Measurements from ENCODE around the gene SKP2.

Gene SKP2

DNA sequence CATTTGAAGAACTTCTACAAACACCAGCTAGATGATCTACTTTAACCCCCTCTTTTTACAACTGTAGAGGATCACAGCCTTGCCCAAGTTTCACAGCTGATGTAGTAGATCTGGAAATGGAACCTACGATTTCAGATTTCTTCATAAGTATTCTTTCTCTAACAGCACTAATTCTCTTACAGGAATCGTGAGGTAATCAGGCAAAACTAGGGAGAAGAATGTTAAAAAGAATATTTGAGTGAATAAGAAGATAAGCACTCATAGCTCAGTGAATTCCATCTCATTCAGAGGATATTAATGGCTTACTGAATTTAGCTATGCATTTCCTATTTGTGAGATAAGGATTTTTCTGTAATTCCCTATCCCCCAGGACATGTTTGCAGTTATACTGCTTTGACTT lies 47.7 kb downstream of the SKP2 start:
- Histone ChIP-seq H3K9ac (ENCODE audit: low read length) (no peak overlapping the region), H3K9me3 (ENCODE audit: control insufficient read depth, insufficient read depth, low read depth, low read length) (no peaks in the 10 kb centered on the region), H3K4me3 (ENCODE audit: low read depth, low read length) (no peak overlapping the region), H3K36me3 (ENCODE audit: control insufficient read depth, insufficient read depth, low read length) (peaks cover 9% of the 10 kb centered on the region; the same call in 1 of the 2 replicates), H3K27ac (ENCODE audit: low read depth, low read length) (no peak overlapping the region), H3K27me3 (ENCODE audit: control insufficient read depth, insufficient read depth, low read length) (no peaks in the 10 kb centered on the region), H3K4me1 (ENCODE audit: control insufficient read depth, insufficient read depth, low read length) (no peaks in the 10 kb centered on the region)

GRCh38 chr5:36200513-36200912 lies 48.6 kb downstream of the SKP2 start:
- H3K27ac ChIP-seq (ENCODE audit: low read depth, low read length), result no peak overlapping the region
- no peaks in the 10 kb centered on the region for H3K4me1 ChIP-seq (ENCODE audit: control insufficient read depth, insufficient read depth, low read length)
- no peak overlapping the region for H3K4me3 ChIP-seq (ENCODE audit: low read depth, low read length)
- no peaks in the 10 kb centered on the region for H3K27me3 ChIP-seq (ENCODE audit: control insufficient read depth, insufficient read depth, low read length)
- H3K9me3 ChIP-seq (ENCODE audit: control insufficient read depth, insufficient read depth, low read depth, low read length), result no peaks in the 10 kb centered on the region
- peaks cover 9% of the 10 kb centered on the region; the same call in 1 of the 2 replicates for H3K36me3 ChIP-seq (ENCODE audit: control insufficient read depth, insufficient read depth, low read length)
- H3K9ac ChIP-seq (ENCODE audit: low read length), result no peak overlapping the region

DNA sequence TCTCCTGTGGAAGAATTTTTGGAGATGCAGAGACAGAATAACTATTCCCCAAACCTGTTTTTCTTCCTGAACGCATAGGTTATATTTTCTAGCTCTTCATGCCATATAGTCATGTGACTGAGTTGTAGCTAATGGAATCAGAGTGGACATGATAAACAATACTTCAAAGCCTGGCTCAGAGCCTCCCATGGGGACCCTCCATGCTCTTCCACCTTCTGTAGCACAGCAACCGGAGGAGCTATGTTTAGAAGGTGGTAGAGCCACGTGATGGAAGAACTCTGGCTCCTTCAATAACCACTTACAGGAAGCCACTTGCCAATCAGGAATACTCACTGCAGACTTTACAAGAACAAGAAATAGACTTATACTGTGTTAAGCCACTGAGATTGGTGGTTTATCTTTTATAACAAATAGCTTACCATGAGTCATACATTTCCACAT lies 50.6 kb downstream of the SKP2 start:
- H3K27ac ChIP-seq (ENCODE audit: low read depth, low read length), result no peak overlapping the region
- H3K9me3 ChIP-seq (ENCODE audit: control insufficient read depth, insufficient read depth, low read depth, low read length), result no peaks in the 10 kb centered on the region
- H3K36me3 ChIP-seq (ENCODE audit: control insufficient read depth, insufficient read depth, low read length), result no peaks in the 10 kb centered on the region; the same call in 1 of the 2 replicates
- H3K27me3 ChIP-seq (ENCODE audit: control insufficient read depth, insufficient read depth, low read length), result no peaks in the 10 kb centered on the region
- H3K4me3 ChIP-seq (ENCODE audit: low read depth, low read length), result no peak overlapping the region
- H3K4me1 ChIP-seq (ENCODE audit: control insufficient read depth, insufficient read depth, low read length), result no peaks in the 10 kb centered on the region
- H3K9ac ChIP-seq (ENCODE audit: low read length), result no peak overlapping the region

DNA sequence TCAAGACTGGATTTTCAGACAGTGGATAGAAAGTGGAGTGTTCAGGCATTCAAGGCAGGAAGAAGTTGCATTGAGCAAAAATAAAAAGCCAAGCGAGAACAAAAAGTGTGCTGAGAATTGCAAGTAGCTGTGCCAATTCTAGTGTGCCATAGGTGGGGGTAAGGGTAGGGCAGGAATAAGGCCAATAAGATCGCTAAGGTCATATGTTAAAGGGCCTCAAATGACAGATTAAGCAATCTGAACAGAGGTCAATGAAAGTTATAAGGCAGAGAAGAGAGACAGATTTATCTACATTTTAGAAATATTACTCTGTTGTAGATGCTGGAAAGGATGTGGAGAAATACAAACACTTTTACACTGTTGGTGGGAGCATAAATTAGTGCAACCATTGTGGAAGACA lies 53.4 kb downstream of the SKP2 start:
- Histone ChIP-seq H3K36me3 (ENCODE audit: control insufficient read depth, insufficient read depth, low read length) (no peaks in the 10 kb centered on the region; the same call in 1 of the 2 replicates), H3K27ac (ENCODE audit: low read depth, low read length) (no peak overlapping the region), H3K4me1 (ENCODE audit: control insufficient read depth, insufficient read depth, low read length) (no peaks in the 10 kb centered on the region), H3K9me3 (ENCODE audit: control insufficient read depth, insufficient read depth, low read depth, low read length) (no peaks in the 10 kb centered on the region), H3K27me3 (ENCODE audit: control insufficient read depth, insufficient read depth, low read length) (no peaks in the 10 kb centered on the region), H3K4me3 (ENCODE audit: low read depth, low read length) (no peak overlapping the region), H3K9ac (ENCODE audit: low read length) (no peak overlapping the region)

- no peaks in the 10 kb centered on the region; the same call in 1 of the 2 replicates for H3K36me3 ChIP-seq (ENCODE audit: control insufficient read depth, insufficient read depth, low read length)
- H3K4me1 ChIP-seq (ENCODE audit: control insufficient read depth, insufficient read depth, low read length), result no peaks in the 10 kb centered on the region
- no peak overlapping the region for H3K27ac ChIP-seq (ENCODE audit: low read depth, low read length)
- no peaks in the 10 kb centered on the region for H3K27me3 ChIP-seq (ENCODE audit: control insufficient read depth, insufficient read depth, low read length)
- H3K4me3 ChIP-seq (ENCODE audit: low read depth, low read length), result no peak overlapping the region
- H3K9me3 ChIP-seq (ENCODE audit: control insufficient read depth, insufficient read depth, low read depth, low read length), result no peaks in the 10 kb centered on the region
- H3K9ac ChIP-seq (ENCODE audit: low read length), result no peak overlapping the region
Observed at GRCh38 chr5:36206913-36207312, 55.0 kb downstream of the SKP2 start.

GRCh38 chr5:36208786-36209185 lies 56.9 kb downstream of the SKP2 start:
- no peak overlapping the region for H3K27ac ChIP-seq (ENCODE audit: low read depth, low read length)
- H3K9me3 ChIP-seq (ENCODE audit: control insufficient read depth, insufficient read depth, low read depth, low read length), result no peaks in the 10 kb centered on the region
- no peak overlapping the region for H3K9ac ChIP-seq (ENCODE audit: low read length)
- H3K4me3 ChIP-seq (ENCODE audit: low read depth, low read length), result no peak overlapping the region
- H3K36me3 ChIP-seq (ENCODE audit: control insufficient read depth, insufficient read depth, low read length), result no peaks in the 10 kb centered on the region; the same call in 1 of the 2 replicates
- H3K27me3 ChIP-seq (ENCODE audit: control insufficient read depth, insufficient read depth, low read length), result no peaks in the 10 kb centered on the region
- no peaks in the 10 kb centered on the region for H3K4me1 ChIP-seq (ENCODE audit: control insufficient read depth, insufficient read depth, low read length)

DNA sequence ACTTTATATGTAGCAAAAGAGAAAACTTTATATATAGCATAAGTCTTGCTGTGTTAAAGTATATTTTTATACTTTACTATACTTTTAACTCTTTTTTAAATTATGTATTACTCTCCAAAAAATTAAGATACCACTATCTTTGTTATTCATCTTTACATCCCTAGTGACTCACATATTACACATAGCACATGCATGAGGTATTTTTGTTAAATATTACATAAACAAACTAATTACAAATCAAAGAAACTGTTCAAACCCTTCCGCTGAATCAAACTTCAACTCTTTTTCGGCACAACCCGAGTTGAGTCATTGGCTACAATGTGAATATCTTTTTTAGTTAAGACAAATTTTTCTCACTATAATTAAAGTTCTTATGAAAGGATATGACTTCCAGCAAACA lies 57.8 kb downstream of the SKP2 start:
- Histone ChIP-seq H3K4me3 (ENCODE audit: low read depth, low read length) (no peak overlapping the region), H3K27me3 (ENCODE audit: control insufficient read depth, insufficient read depth, low read length) (no peaks in the 10 kb centered on the region), H3K27ac (ENCODE audit: low read depth, low read length) (no peak overlapping the region), H3K4me1 (ENCODE audit: control insufficient read depth, insufficient read depth, low read length) (no peaks in the 10 kb centered on the region), H3K9ac (ENCODE audit: low read length) (no peak overlapping the region), H3K9me3 (ENCODE audit: control insufficient read depth, insufficient read depth, low read depth, low read length) (no peaks in the 10 kb centered on the region), H3K36me3 (ENCODE audit: control insufficient read depth, insufficient read depth, low read length) (no peaks in the 10 kb centered on the region; the same call in 1 of the 2 replicates)

DNA sequence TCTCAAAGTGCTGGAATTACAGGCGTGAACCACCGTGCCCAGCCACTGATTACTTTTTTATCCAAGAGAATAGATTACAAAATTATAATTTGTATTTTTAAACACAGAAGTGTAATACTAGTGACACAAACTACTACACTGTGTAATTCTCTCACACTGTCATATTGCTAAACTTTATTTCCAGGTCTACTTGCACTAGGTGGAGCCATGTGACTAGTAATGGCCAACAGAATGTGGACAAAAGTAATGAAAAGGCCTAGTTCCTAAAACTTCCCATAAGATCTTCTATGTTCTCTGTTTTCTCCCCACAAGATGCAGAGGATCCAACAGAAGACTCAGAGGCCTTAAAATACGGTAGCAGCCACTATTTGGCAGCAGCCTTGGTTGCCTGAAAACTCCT lies 62.5 kb downstream of the SKP2 start:
- Histone ChIP-seq H3K9ac (ENCODE audit: low read length) (no peak overlapping the region), H3K4me1 (ENCODE audit: control insufficient read depth, insufficient read depth, low read length) (no peaks in the 10 kb centered on the region), H3K27me3 (ENCODE audit: control insufficient read depth, insufficient read depth, low read length) (no peaks in the 10 kb centered on the region), H3K9me3 (ENCODE audit: control insufficient read depth, insufficient read depth, low read depth, low read length) (no peaks in the 10 kb centered on the region), H3K27ac (ENCODE audit: low read depth, low read length) (no peak overlapping the region), H3K4me3 (ENCODE audit: low read depth, low read length) (no peak overlapping the region), H3K36me3 (ENCODE audit: control insufficient read depth, insufficient read depth, low read length) (no peaks in the 10 kb centered on the region)

DNA sequence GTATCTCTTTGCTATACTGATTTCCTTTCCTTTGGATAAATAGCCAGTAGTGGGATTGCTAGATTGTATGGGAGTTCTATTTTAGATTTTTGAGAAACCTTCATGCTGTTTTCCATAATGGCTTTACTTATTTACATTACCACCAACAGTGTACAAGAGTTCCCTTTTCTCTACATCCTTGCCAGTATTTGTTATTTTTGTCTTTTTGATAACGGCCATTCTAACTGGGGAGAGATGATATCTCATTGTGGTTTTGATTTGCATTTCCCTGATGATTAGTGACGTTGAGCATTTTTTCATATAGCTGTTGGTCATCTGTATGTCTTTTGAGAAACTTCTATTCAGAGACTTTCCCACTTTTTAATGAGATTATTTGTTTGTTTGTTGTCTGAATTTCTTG lies 64.0 kb downstream of the SKP2 start:
- peaks cover 4% of the 10 kb centered on the region; the same call in 1 of the 2 replicates for H3K36me3 ChIP-seq (ENCODE audit: control insufficient read depth, insufficient read depth, low read length)

GRCh38 chr5:36217567-36217966 lies 65.7 kb downstream of the SKP2 start:
- Histone ChIP-seq H3K4me3 (ENCODE audit: low read depth, low read length) (no peak overlapping the region), H3K9ac (ENCODE audit: low read length) (no peak overlapping the region), H3K36me3 (ENCODE audit: control insufficient read depth, insufficient read depth, low read length) (peaks cover 4% of the 10 kb centered on the region; the same call in 1 of the 2 replicates), H3K4me1 (ENCODE audit: control insufficient read depth, insufficient read depth, low read length) (no peaks in the 10 kb centered on the region), H3K9me3 (ENCODE audit: control insufficient read depth, insufficient read depth, low read depth, low read length) (no peaks in the 10 kb centered on the region), H3K27me3 (ENCODE audit: control insufficient read depth, insufficient read depth, low read length) (no peaks in the 10 kb centered on the region), H3K27ac (ENCODE audit: low read depth, low read length) (no peak overlapping the region)

More for the DNA sequence above, 64.0 kb downstream of the SKP2 start:
- H3K9me3 ChIP-seq (ENCODE audit: control insufficient read depth, insufficient read depth, low read depth, low read length), result no peaks in the 10 kb centered on the region
- H3K4me1 ChIP-seq (ENCODE audit: control insufficient read depth, insufficient read depth, low read length), result no peaks in the 10 kb centered on the region
- no peak overlapping the region for H3K9ac ChIP-seq (ENCODE audit: low read length)
- no peak overlapping the region for H3K27ac ChIP-seq (ENCODE audit: low read depth, low read length)
- no peaks in the 10 kb centered on the region for H3K27me3 ChIP-seq (ENCODE audit: control insufficient read depth, insufficient read depth, low read length)
- no peak overlapping the region for H3K4me3 ChIP-seq (ENCODE audit: low read depth, low read length)

DNA sequence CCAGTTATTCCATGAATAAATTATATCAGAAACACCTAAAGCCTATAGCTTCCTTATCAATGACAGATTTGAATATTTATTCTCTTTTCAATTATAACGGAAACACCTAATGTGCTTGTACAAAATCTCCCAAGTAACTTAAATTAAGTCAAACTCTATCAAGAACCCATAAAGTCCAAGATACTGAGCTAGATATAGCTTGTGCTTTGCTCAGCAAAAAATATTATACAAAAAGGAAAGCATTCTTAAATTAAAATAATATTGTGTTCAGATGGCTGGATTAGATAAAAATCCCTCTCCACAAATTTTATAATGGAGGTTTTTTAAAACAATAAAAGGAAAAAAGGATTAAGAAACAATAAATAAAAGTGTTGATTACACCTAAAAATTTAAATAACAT lies 66.1 kb downstream of the SKP2 start:
- Histone ChIP-seq H3K27me3 (ENCODE audit: control insufficient read depth, insufficient read depth, low read length) (no peaks in the 10 kb centered on the region), H3K9me3 (ENCODE audit: control insufficient read depth, insufficient read depth, low read depth, low read length) (no peaks in the 10 kb centered on the region), H3K4me3 (ENCODE audit: low read depth, low read length) (no peak overlapping the region), H3K27ac (ENCODE audit: low read depth, low read length) (no peak overlapping the region), H3K4me1 (ENCODE audit: control insufficient read depth, insufficient read depth, low read length) (no peaks in the 10 kb centered on the region), H3K36me3 (ENCODE audit: control insufficient read depth, insufficient read depth, low read length) (peaks cover 4% of the 10 kb centered on the region; the same call in 1 of the 2 replicates), H3K9ac (ENCODE audit: low read length) (no peak overlapping the region)

- H3K4me1 ChIP-seq (ENCODE audit: control insufficient read depth, insufficient read depth, low read length), result no peaks in the 10 kb centered on the region
- H3K9me3 ChIP-seq (ENCODE audit: control insufficient read depth, insufficient read depth, low read depth, low read length), result no peaks in the 10 kb centered on the region
- H3K9ac ChIP-seq (ENCODE audit: low read length), result no peak overlapping the region
- H3K36me3 ChIP-seq (ENCODE audit: control insufficient read depth, insufficient read depth, low read length), result peaks cover 10% of the 10 kb centered on the region; the same call in 1 of the 2 replicates
- H3K4me3 ChIP-seq (ENCODE audit: low read depth, low read length), result no peak overlapping the region
- no peaks in the 10 kb centered on the region for H3K27me3 ChIP-seq (ENCODE audit: control insufficient read depth, insufficient read depth, low read length)
- H3K27ac ChIP-seq (ENCODE audit: low read depth, low read length), result no peak overlapping the region
Observed at GRCh38 chr5:36222620-36223019, 70.7 kb downstream of the SKP2 start.
